GM12878 (cell line): ENCODE data around the gene HINT2.

Experiments
- CHD1 ChIP-seq: IDR thresholded peaks from 2 replicates; pipeline ENCODE4 v1.6.1; 2012; ENCODE audit warnings: low read depth, low read length, improper control_type of control experiment
- RAD21 ChIP-seq: IDR thresholded peaks from 2 replicates; pipeline ENCODE4 v1.6.1; 2011; ENCODE audit warnings: mild to moderate bottlenecking, low read depth, low read length, moderate library complexity; ENCODE audit not compliant: insufficient read depth
- RFX5 ChIP-seq: IDR thresholded peaks from 2 replicates; pipeline ENCODE4 v1.6.1; 2011; ENCODE audit warnings: low read depth, low read length, improper control_type of control experiment

- TF ChIP-seq CHD1 (no peak), RAD21 (no peak), RFX5 (no peak)
Measured at GRCh38 chr9:35800530-35800929, 14.3 kb downstream of the HINT2 start.
